Measurements from ENCODE around the gene RNF138. TPM values are rescaled to one million over a fixed set of nuclear protein-coding genes. Genes with fewer than 3 reads are reported as not detected.

RNF138 gene
- 33.4 and 56.7 TPM in 2 replicates for total RNA-seq (2014; rRNA removed; shearing (Covaris generic))

GRCh38 chr18:32091724-32092421 is at the start of gene RNF138:
Gene RNF138 (plus strand): TSS chr18:32091874. CDS start chr18:32092777, 903 bp downstream.
- H3K36me3 ChIP-seq: peaks cover 37% of the 10 kb centered on the region
- H3K4me1 ChIP-seq (replicated peaks): peaks cover 3% of the 10 kb centered on the region
- no peaks in the 10 kb centered on the region for H3K9me3 ChIP-seq (replicated peaks)
- H3K27me3 ChIP-seq (replicated peaks): no peaks in the 10 kb centered on the region
- peak; percentile 83 to 91 for DNase-seq (ENCODE audit: low read depth in 1 of 2, low spot score in 2 of 2)
- H3K27ac ChIP-seq: peak within 1 kb of the TSS; percentile 92
- H3K4me3 ChIP-seq: peak within 1 kb of the TSS; percentile 89

GRCh38 chr18:32042337-32042736 is 49.3 kb upstream of the RNF138 start:
- Histone ChIP-seq H3K4me3 (no peak overlapping the region), H3K36me3 (no peaks in the 10 kb centered on the region), H3K27me3 (replicated peaks) (no peaks in the 10 kb centered on the region), H3K4me1 (replicated peaks) (no peaks in the 10 kb centered on the region), H3K27ac (no peak overlapping the region), H3K9me3 (replicated peaks) (no peaks in the 10 kb centered on the region)
- DNase-seq (ENCODE audit: low read depth in 1 of 2, low spot score in 2 of 2): no peak

GRCh38 chr18:32048507-32049091 is 43.1 kb upstream of the RNF138 start:
- no peak overlapping the region for H3K4me3 ChIP-seq
- no peak for DNase-seq (ENCODE audit: low read depth in 1 of 2, low spot score in 2 of 2)
- no peaks in the 10 kb centered on the region for H3K27me3 ChIP-seq (replicated peaks)
- H3K9me3 ChIP-seq (replicated peaks): no peaks in the 10 kb centered on the region
- no peaks in the 10 kb centered on the region for H3K4me1 ChIP-seq (replicated peaks)
- no peaks in the 10 kb centered on the region for H3K36me3 ChIP-seq
- H3K27ac ChIP-seq: no peak overlapping the region

- Histone ChIP-seq H3K4me3 (no peak overlapping the region), H3K27ac (no peak overlapping the region), H3K27me3 (replicated peaks) (no peaks in the 10 kb centered on the region), H3K9me3 (replicated peaks) (no peaks in the 10 kb centered on the region), H3K36me3 (no peaks in the 10 kb centered on the region), H3K4me1 (replicated peaks) (no peaks in the 10 kb centered on the region)
- DNase-seq (ENCODE audit: low read depth in 1 of 2, low spot score in 2 of 2): no peak
Measured at GRCh38 chr18:32049393-32050171, 42.1 kb upstream of the RNF138 start.

- no peaks in the 10 kb centered on the region for H3K27me3 ChIP-seq (replicated peaks)
- H3K4me3 ChIP-seq: no peak overlapping the region
- H3K9me3 ChIP-seq (replicated peaks): no peaks in the 10 kb centered on the region
- H3K4me1 ChIP-seq (replicated peaks): no peaks in the 10 kb centered on the region
- no peak for DNase-seq (ENCODE audit: low read depth in 1 of 2, low spot score in 2 of 2)
- H3K27ac ChIP-seq: no peak overlapping the region
- no peaks in the 10 kb centered on the region for H3K36me3 ChIP-seq
Measured at GRCh38 chr18:32056613-32057358, 34.9 kb upstream of the RNF138 start.

GRCh38 chr18:32057624-32058165 is 34.0 kb upstream of the RNF138 start:
- Histone ChIP-seq H3K4me3 (no peak overlapping the region), H3K27ac (no peak overlapping the region), H3K4me1 (replicated peaks) (no peaks in the 10 kb centered on the region), H3K9me3 (replicated peaks) (no peaks in the 10 kb centered on the region), H3K27me3 (replicated peaks) (no peaks in the 10 kb centered on the region), H3K36me3 (no peaks in the 10 kb centered on the region)
- DNase-seq (ENCODE audit: low read depth in 1 of 2, low spot score in 2 of 2): no peak

GRCh38 chr18:32060026-32060425 is 31.6 kb upstream of the RNF138 start:
- H3K27ac ChIP-seq: no peak overlapping the region
- no peaks in the 10 kb centered on the region for H3K4me1 ChIP-seq (replicated peaks)
- H3K9me3 ChIP-seq (replicated peaks): no peaks in the 10 kb centered on the region
- H3K36me3 ChIP-seq: no peaks in the 10 kb centered on the region
- no peak for DNase-seq (ENCODE audit: low read depth in 1 of 2, low spot score in 2 of 2)
- H3K27me3 ChIP-seq (replicated peaks): no peaks in the 10 kb centered on the region
- no peak overlapping the region for H3K4me3 ChIP-seq

- Histone ChIP-seq H3K9me3 (replicated peaks) (no peaks in the 10 kb centered on the region), H3K27ac (no peak overlapping the region), H3K36me3 (no peaks in the 10 kb centered on the region), H3K27me3 (replicated peaks) (0 out of 2 replicates have a peak, but pooled peaks cover 4% of the 10 kb centered on the region), H3K4me1 (replicated peaks) (no peaks in the 10 kb centered on the region), H3K4me3 (no peak overlapping the region)
- DNase-seq (ENCODE audit: low read depth in 1 of 2, low spot score in 2 of 2): no peak
Measured at GRCh38 chr18:32067375-32068167, 24.1 kb upstream of the RNF138 start.

GRCh38 chr18:32072321-32072720 is 19.4 kb upstream of the RNF138 start:
- no peaks in the 10 kb centered on the region for H3K4me1 ChIP-seq (replicated peaks)
- no peaks in the 10 kb centered on the region for H3K27me3 ChIP-seq (replicated peaks)
- H3K36me3 ChIP-seq: no peaks in the 10 kb centered on the region
- no peak for DNase-seq (ENCODE audit: low read depth in 1 of 2, low spot score in 2 of 2)
- no peak overlapping the region for H3K27ac ChIP-seq
- H3K4me3 ChIP-seq: no peak overlapping the region
- H3K9me3 ChIP-seq (replicated peaks): no peaks in the 10 kb centered on the region

GRCh38 chr18:32074206-32074605 is 17.5 kb upstream of the RNF138 start:
- DNase-seq (ENCODE audit: low read depth in 1 of 2, low spot score in 2 of 2): no peak

GRCh38 chr18:32078845-32079244 is 12.8 kb upstream of the RNF138 start:
- Histone ChIP-seq H3K27me3 (replicated peaks) (no peaks in the 10 kb centered on the region), H3K4me1 (replicated peaks) (no peaks in the 10 kb centered on the region), H3K9me3 (replicated peaks) (no peaks in the 10 kb centered on the region), H3K4me3 (no peak overlapping the region), H3K36me3 (no peaks in the 10 kb centered on the region), H3K27ac (no peak overlapping the region)
- DNase-seq (ENCODE audit: low read depth in 1 of 2, low spot score in 2 of 2): no peak

More at GRCh38 chr18:32074206-32074605, 17.5 kb upstream of the RNF138 start:
- no peaks in the 10 kb centered on the region for H3K36me3 ChIP-seq
- H3K4me3 ChIP-seq: no peak overlapping the region
- H3K4me1 ChIP-seq (replicated peaks): no peaks in the 10 kb centered on the region
- H3K27ac ChIP-seq: no peak overlapping the region
- no peaks in the 10 kb centered on the region for H3K27me3 ChIP-seq (replicated peaks)
- no peaks in the 10 kb centered on the region for H3K9me3 ChIP-seq (replicated peaks)

GRCh38 chr18:32081881-32082280 is 9.8 kb upstream of the RNF138 start:
- H3K4me1 ChIP-seq (replicated peaks): no peaks in the 10 kb centered on the region
- H3K27me3 ChIP-seq (replicated peaks): no peaks in the 10 kb centered on the region
- H3K9me3 ChIP-seq (replicated peaks): no peaks in the 10 kb centered on the region
- DNase-seq (ENCODE audit: low read depth in 1 of 2, low spot score in 2 of 2): no peak
- no peaks in the 10 kb centered on the region for H3K36me3 ChIP-seq
- H3K27ac ChIP-seq: no peak overlapping the region
- H3K4me3 ChIP-seq: no peak overlapping the region

- Histone ChIP-seq H3K27ac (no peak overlapping the region), H3K27me3 (replicated peaks) (no peaks in the 10 kb centered on the region), H3K9me3 (replicated peaks) (no peaks in the 10 kb centered on the region), H3K4me1 (replicated peaks) (no peaks in the 10 kb centered on the region), H3K4me3 (no peak overlapping the region), H3K36me3 (no peaks in the 10 kb centered on the region)
- no peak for DNase-seq (ENCODE audit: low read depth in 1 of 2, low spot score in 2 of 2)
Measured at GRCh38 chr18:32083781-32084180, 7.9 kb upstream of the RNF138 start.
